HEK293T (cell line): Measurements from ENCODE around the gene BAK1.
"Not testable (repeated sequence)": the region's sequence is repeated elsewhere in the genome, so short reads cannot be mapped to it uniquely, and the experiment has no call there.

Experiments
- CTCF ChIA-PET: fragments of 350-600 bp; formaldehyde crosslinking; extraction: SDS; loops from one replicate; lab custom pipeline; 2021; ENCODE audit warnings: antibody characterized with exemption, inconsistent platforms; lab: Yijun Ruan, JAX
- POLR2A ChIA-PET: fragments of 350-600 bp; formaldehyde crosslinking; extraction: SDS; loops from one replicate; lab custom pipeline; 2020; ENCODE audit warnings: antibody characterized with exemption, inconsistent platforms; lab: Yijun Ruan, JAX
- DNase-seq: peaks from one replicate; pipeline ENCODE4 v3.0.0; 2012; ENCODE audit warnings: mixed read lengths; ENCODE audit errors: extremely low spot score
- ARNT ChIP-seq: fragments of 450-650 bp; IDR thresholded peaks from 2 replicates; pipeline ENCODE4 v1.6.1; 2017; ENCODE audit warnings: mild to moderate bottlenecking
- BHLHE40 ChIP-seq: fragments of 450-650 bp; IDR thresholded peaks from 2 replicates; pipeline ENCODE4 v1.6.1; 2016; ENCODE audit warnings: mild to moderate bottlenecking, moderate library complexity, borderline replicate concordance
- CTBP1 ChIP-seq: fragments of 450-650 bp; IDR thresholded peaks from 2 replicates; pipeline ENCODE4 v1.6.1; 2016; ENCODE audit warnings: borderline replicate concordance
- ELF4 ChIP-seq: fragments of 450-650 bp; IDR thresholded peaks from 2 replicates; pipeline ENCODE4 v1.6.1; 2017; ENCODE audit warnings: antibody characterized with exemption
- FOXA1 ChIP-seq: fragments of 450-650 bp; IDR thresholded peaks from 2 replicates; pipeline ENCODE4 v1.6.1; 2016; ENCODE audit warnings: mild to moderate bottlenecking
- FOXK2 ChIP-seq: fragments of 450-650 bp; IDR thresholded peaks from 2 replicates; pipeline ENCODE4 v1.6.1; 2016; ENCODE audit warnings: mild to moderate bottlenecking
- FOXM1 ChIP-seq: fragments of 450-650 bp; IDR thresholded peaks from 2 replicates; pipeline ENCODE4 v1.6.1; 2017; ENCODE audit warnings: mild to moderate bottlenecking, borderline replicate concordance
- HDGF ChIP-seq: fragments of 450-650 bp; IDR thresholded peaks from 2 replicates; pipeline ENCODE4 v1.6.1; 2017; ENCODE audit warnings: antibody characterized with exemption, borderline replicate concordance
- L3MBTL2 ChIP-seq: fragments of 450-650 bp; conservative IDR thresholded peaks from 2 replicates; pipeline ENCODE4 v1.6.1; 2016; ENCODE audit warnings: mild to moderate bottlenecking
- LEF1 ChIP-seq: fragments of 450-650 bp; IDR thresholded peaks from 2 replicates; pipeline ENCODE4 v1.6.1; 2017; ENCODE audit warnings: mild to moderate bottlenecking, borderline replicate concordance
- NFRKB ChIP-seq: fragments of 450-650 bp; IDR thresholded peaks from 2 replicates; pipeline ENCODE4 v1.6.1; 2016; ENCODE audit warnings: mild to moderate bottlenecking, moderate library complexity
- SP1 ChIP-seq: fragments of 450-650 bp; IDR thresholded peaks from 2 replicates; pipeline ENCODE4 v1.6.1; 2017
- SUZ12 ChIP-seq: fragments of 450-650 bp; IDR thresholded peaks from 2 replicates; pipeline ENCODE4 v1.6.1; 2016; ENCODE audit warnings: mild to moderate bottlenecking
- TARDBP ChIP-seq: fragments of 450-650 bp; IDR thresholded peaks from 2 replicates; pipeline ENCODE4 v1.6.1; 2016
- ZNF384 ChIP-seq: fragments of 450-650 bp; IDR thresholded peaks from 2 replicates; pipeline ENCODE4 v1.6.1; 2016
- TF ChIP-seq, protein P1 (sequence below): fragments of 450-650 bp; IDR thresholded peaks from 2 replicates; pipeline ENCODE4 v1.6.1; 2016

BAK1 gene

GRCh38 chr6:33557376-33557775 is 22.7 kb downstream of the BAK1 start:
- POLR2A ChIA-PET = no interaction called here
- CTCF ChIA-PET = no interaction called here
- no peak for DNase-seq
- no peak for TF ChIP-seq BHLHE40
- TF ChIP-seq L3MBTL2 = no peak
- no peak for TF ChIP-seq SP1
- TF ChIP-seq SUZ12 = no peak
- no peak for TF ChIP-seq FOXM1
- TF ChIP-seq LEF1 = no peak
- no peak for TF ChIP-seq TARDBP
- no peak for TF ChIP-seq FOXK2
- TF ChIP-seq HDGF = no peak
- no peak for TF ChIP-seq ARNT
- TF ChIP-seq CTBP1 = no peak

GRCh38 chr6:33552883-33553282 is 27.2 kb downstream of the BAK1 start:
- POLR2A ChIA-PET, DNase-seq, CTCF ChIA-PET: not testable (repeated sequence)
- TF ChIP-seq ZNF384 = 0 out of 2 replicates have a peak, but pooled peaks have one; percentile 9

DNA sequence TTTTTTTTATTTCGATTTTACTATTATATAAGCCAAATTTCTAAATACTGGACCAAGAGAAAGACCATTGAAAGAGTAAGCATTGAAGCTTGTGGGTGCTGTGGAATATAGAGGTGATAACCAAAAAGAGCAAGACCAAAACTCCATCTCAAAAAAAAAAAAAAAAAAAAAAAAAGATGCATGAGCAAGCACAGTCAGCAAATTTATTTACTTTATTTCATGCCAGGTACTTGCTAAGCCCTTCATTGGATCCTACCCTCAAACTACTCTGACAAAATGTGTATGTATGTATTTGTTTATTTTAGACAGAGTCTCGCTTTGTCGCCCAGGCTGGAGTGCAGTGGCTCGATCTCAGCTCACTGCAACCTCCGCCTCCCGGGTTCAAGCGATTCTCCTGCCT is 27.8 kb downstream of the BAK1 start:
- ChIA-PET CTCF (no interaction called here), POLR2A (no interaction called here)
- no peak for TF ChIP-seq BHLHE40
- TF ChIP-seq ZNF384 = peak; percentile 33; the same call in 1 of the 2 replicates
- TF ChIP-seq HDGF = no peak
- no peak for DNase-seq

DNA sequence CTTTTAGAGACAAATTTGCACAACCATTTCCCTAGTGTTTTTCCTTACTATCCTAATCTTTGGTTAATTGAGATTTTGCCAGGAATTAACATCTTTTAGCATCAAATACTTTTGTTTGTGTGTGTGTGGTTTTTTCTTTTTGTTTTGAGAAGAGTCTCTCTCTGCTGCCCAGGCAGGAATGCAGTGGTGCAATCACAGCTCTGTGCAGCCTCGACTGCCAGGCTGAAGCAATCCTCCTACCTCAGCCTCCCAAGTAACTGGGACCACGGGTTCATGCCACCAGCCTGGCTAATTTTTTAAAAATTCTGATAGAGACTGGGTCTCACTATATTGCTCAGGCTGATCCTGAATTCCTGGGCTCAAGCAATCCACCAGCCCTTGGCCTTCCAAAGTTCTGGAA is 28.5 kb downstream of the BAK1 start:
- DNase-seq = no peak
- ChIA-PET CTCF (no interaction called here), POLR2A (interaction anchor here (1.1 kb wide), 1 partner anchor 97 kb away, joined by 3 read pairs; the partner anchor contains the start of gene ZBTB9)

DNA sequence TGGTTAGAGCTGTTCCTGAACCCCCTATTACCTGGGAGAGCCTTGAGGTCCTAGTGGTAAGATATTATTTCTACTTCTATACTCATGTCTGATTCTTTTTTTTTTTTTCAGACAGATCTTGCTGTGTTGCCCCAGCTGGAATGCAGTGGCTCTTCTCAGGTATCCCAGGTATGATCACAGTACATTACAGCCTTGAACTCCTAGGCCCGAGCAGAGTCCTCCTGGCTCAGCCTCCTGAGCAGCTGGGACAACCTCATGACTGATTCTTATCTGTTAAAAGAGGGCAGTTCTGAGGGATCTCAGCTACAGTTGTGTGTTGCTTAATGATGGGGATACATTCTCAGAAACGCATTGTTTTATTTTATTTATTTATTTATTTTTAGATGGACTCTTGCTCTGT is 30.2 kb downstream of the BAK1 start:
- CTCF ChIA-PET = interaction anchor here (0.7 kb wide), 1 partner anchor 31 kb away, joined by 3 read pairs; no protein-coding TSS in a partner anchor
- POLR2A ChIA-PET = no interaction called here
- DNase-seq = no peak
- TF ChIP-seq L3MBTL2 (no peak), SP1 (no peak), TARDBP (no peak), FOXM1 (no peak), ELF4 (no peak), ZNF384 (no peak), FOXA1 (no peak), NFRKB (no peak), HDGF (no peak), ARNT (no peak), SUZ12 (no peak), FOXK2 (no peak), BHLHE40 (no peak), CTBP1 (no peak), LEF1 (no peak)
- TF ChIP-seq, protein P1, sequence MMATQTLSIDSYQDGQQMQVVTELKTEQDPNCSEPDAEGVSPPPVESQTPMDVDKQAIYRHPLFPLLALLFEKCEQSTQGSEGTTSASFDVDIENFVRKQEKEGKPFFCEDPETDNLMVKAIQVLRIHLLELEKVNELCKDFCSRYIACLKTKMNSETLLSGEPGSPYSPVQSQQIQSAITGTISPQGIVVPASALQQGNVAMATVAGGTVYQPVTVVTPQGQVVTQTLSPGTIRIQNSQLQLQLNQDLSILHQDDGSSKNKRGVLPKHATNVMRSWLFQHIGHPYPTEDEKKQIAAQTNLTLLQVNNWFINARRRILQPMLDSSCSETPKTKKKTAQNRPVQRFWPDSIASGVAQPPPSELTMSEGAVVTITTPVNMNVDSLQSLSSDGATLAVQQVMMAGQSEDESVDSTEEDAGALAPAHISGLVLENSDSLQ = no peak

More for the DNA sequence above, 28.5 kb downstream of the BAK1 start:
- TF ChIP-seq ELF4 (no peak), CTBP1 (no peak), NFRKB (no peak), ZNF384 (no peak), FOXK2 (no peak), FOXA1 (no peak)

DNA sequence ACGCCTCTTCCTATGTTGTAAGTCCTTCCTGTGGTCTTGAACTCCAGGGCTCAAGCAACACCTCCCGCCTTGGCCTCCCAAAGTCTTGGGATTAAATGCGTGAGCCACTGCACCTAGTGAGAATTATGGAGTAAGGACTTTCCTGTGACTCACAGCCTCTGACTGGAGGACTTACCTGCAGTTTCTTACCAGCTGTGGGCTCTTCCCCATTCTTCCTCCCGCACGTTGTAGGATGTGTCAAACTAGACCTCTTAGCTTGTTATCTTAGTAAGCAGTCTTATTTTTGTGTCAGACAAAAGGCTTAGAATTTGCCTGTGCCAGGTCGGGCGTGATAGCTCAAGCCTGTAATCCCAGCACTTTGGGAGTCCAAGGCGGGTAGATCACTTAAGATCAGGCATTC is 30.9 kb downstream of the BAK1 start:
- ChIA-PET POLR2A (interaction anchor here (1.3 kb wide), 1 partner anchor 30 kb away, joined by 5 read pairs; the partner anchor contains the start of gene BAK1), CTCF (no interaction called here)
- no peak for DNase-seq
- TF ChIP-seq FOXK2 (no peak), ELF4 (no peak), ARNT (no peak), L3MBTL2 (no peak), SUZ12 (no peak)
- TF ChIP-seq, protein P1 = no peak

DNA sequence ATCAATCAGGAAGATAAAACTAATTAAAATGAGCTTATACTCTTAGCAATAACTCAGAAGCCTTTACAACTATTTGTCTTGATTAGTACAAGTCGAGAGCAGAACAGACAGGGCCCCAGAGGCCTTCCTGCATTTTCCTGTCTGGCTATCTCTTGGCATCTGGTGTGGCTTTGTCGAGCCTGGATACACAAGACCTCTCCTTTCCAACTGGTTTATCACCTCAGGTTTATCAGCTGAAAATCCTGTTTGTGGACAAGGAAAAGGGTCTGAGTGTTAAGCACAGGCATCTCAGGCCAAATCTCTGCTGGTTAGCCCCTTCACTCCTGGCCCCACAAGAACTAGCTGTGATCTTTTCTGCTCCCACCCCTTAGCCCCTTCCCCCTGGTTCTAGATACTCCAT is 32.6 kb downstream of the BAK1 start:
- no peak for DNase-seq
- ChIA-PET POLR2A (interaction anchor here (1.6 kb wide), 1 partner anchor 14 kb away, joined by 5 read pairs; no protein-coding TSS in a partner anchor), CTCF (interaction anchor here (1.2 kb wide), 1 partner anchor 9 kb away, joined by 3 read pairs; no protein-coding TSS in a partner anchor)
- TF ChIP-seq, protein P1 = no peak
- no peak for TF ChIP-seq HDGF
- no peak for TF ChIP-seq TARDBP
- no peak for TF ChIP-seq NFRKB
- no peak for TF ChIP-seq SUZ12
- no peak for TF ChIP-seq BHLHE40
- TF ChIP-seq FOXM1 = no peak
- no peak for TF ChIP-seq FOXA1
- TF ChIP-seq ELF4 = no peak
- no peak for TF ChIP-seq FOXK2
- TF ChIP-seq ZNF384 = no peak
- TF ChIP-seq CTBP1 = no peak
- TF ChIP-seq LEF1 = no peak
- TF ChIP-seq ARNT = no peak
